HUES48 (cell line): Measurements from ENCODE around the gene FLT1.

Experiments used
- H3K27ac ChIP-seq: one replicate; pipeline ENCODE4 v1.7.0; 2013; ENCODE audit warnings: low read depth, low read length, inconsistent platforms
- H3K27me3 ChIP-seq: 2 replicates; pipeline ENCODE4 v1.6.1; 2013; ENCODE audit warnings: mild to moderate bottlenecking, low read length; ENCODE audit not compliant: control insufficient read depth, insufficient read depth
- H3K36me3 ChIP-seq: 2 replicates; pipeline ENCODE4 v1.6.1; 2013; ENCODE audit warnings: low read length; ENCODE audit not compliant: control insufficient read depth, insufficient read depth
- H3K4me1 ChIP-seq: 2 replicates; pipeline ENCODE4 v1.6.1; 2013; ENCODE audit warnings: mild to moderate bottlenecking, low read length; ENCODE audit not compliant: control insufficient read depth, insufficient read depth
- H3K4me3 ChIP-seq: 2 replicates; pipeline ENCODE4 v1.5.1; 2013; ENCODE audit warnings: mild to moderate bottlenecking, low read depth, low read length
- H3K9ac ChIP-seq: 2 replicates; pipeline ENCODE4 v1.6.1; 2013; ENCODE audit warnings: mild to moderate bottlenecking, low read depth, low read length, moderate library complexity
- H3K9me3 ChIP-seq: 2 replicates; pipeline ENCODE4 v1.6.1; 2013; ENCODE audit warnings: low read length; ENCODE audit not compliant: control insufficient read depth, insufficient read depth

FLT1 gene

DNA sequence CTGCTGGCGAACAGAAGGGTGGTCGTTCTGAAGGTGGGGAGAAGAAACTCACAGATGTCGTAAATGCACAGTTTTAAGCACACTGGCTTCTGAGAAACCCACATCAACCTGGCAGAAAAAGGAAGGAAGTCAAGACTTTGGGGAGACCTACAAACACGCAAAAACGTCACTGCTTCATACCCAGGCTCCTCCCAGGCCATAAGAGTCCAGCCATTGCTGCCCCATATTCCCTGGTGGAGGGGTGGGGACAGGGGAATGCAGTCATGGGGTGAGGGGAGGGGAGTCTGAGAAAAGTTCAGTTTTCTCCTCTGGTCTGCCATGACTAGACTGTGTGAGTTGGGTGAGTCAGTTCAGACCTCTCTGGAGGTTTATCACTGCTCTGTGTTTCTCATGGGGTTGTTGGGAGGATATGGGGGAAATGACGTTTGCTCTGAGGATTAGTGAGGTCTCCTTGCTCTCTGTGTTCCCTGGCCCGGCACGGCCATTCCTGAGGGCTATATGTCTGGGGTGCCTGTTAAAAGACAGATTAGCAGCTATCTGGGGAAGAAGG, 139.0 kb downstream of the FLT1 start:
- Histone ChIP-seq H3K36me3 (peaks cover 6% of the 10 kb centered on the region; the same call in 1 of the 2 replicates), H3K9me3 (no peaks in the 10 kb centered on the region), H3K4me3 (no peak overlapping the region), H3K9ac (no peak overlapping the region), H3K4me1 (peaks cover 41% of the 10 kb centered on the region), H3K27ac (peak overlapping the region; percentile 37), H3K27me3 (no peaks in the 10 kb centered on the region)

DNA sequence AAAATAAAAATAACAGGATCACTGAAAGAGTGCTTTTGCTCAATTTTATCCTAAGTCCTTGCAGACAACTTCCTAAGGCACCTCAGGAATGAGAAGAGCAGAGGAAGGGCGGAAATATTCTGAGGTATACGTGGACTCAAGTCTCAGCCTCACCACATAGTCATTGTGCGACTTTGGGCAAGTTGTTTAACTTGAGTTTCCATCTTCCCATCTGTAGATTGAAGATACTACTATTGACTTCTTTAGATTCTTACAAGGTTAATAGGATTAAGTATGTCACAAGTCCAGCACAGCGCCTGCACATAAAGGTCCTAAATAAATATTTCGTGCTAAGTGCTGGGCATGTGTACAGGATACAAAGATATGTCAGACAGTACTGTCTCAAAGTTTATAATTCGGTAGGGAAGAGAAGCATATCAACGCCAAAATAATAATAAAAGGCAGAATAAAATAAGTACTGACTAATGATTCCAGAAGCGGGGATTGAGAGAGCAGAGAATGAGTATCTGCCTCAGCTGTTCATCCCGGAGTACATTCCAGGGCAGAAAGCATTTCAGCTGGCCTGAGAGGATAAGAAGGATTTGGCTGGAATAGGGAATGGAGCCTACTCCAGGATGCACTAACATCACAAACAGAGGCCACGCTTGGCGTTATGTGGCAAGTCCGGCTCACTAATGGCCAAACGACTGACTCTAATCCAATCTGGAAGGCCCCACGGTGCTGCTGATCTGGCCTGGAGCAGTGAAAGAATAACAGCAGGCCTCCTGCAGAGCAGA, 139.7 kb downstream of the FLT1 start:
- H3K27me3 ChIP-seq = no peaks in the 10 kb centered on the region
- peak overlapping the region; percentile 21 for H3K27ac ChIP-seq
- H3K4me1 ChIP-seq = peaks cover 41% of the 10 kb centered on the region
- H3K9ac ChIP-seq = no peak overlapping the region; the same call in 1 of the 2 replicates
- peaks cover 6% of the 10 kb centered on the region; the same call in 1 of the 2 replicates for H3K36me3 ChIP-seq
- no peaks in the 10 kb centered on the region for H3K9me3 ChIP-seq
- H3K4me3 ChIP-seq = no peak overlapping the region

DNA sequence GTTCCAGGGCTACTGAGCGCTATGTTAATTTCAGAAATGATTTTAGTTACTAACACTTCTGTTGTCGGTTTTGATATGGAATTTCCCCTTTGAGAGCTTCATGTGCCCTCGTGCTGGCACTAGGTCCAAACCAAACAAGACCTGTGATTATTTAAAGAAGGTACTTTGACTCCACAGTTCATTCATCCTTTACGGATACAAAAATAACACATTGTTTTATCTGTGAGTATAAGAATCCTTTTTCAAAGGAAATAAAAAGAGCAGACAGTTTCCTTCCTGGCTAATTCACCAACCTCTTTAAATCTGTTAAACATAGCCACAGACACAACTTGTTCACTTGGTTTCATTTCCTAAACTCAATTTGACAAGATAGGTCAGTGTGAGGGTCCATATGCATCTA, 141.2 kb downstream of the FLT1 start:
- peaks cover 39% of the 10 kb centered on the region for H3K4me1 ChIP-seq
- H3K9ac ChIP-seq = no peak overlapping the region
- H3K36me3 ChIP-seq = peaks cover 6% of the 10 kb centered on the region; the same call in 1 of the 2 replicates
- no peak overlapping the region for H3K27ac ChIP-seq
- H3K27me3 ChIP-seq = no peaks in the 10 kb centered on the region
- no peaks in the 10 kb centered on the region for H3K9me3 ChIP-seq
- H3K4me3 ChIP-seq = no peak overlapping the region

DNA sequence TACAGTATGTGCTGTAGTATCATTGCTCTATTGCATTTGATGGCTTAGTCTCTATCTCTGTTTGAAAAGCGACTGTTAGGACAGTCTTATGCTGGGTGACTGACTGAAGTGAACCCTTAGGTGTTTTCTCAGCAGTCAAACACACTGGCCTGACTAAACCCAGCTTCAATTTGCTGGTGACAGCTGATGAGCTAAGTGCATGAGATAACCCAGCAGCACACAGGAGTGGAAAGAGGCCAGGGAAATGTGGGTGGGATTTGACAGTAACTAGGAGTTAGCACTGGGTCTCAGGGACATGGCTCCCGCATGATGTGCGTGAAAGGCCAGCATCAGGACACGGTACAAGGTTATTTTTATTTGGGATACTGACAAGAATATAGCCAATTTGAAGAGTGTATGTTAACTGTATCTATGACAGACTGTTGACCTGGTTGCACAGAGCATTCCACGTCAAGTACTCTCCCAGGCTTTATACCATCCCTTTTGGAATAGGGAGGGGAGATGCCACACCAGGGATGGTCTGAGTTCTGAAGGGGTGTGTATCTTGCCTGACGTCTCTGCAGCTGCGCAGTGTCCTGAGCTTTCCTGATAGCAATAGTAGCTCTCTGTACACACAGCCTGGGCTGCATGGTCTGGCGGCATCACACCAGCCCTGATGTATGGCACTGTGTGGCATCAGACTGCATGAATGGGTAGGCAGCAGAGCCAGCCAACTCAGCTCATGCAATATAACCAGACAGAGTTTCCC, 144.8 kb downstream of the FLT1 start:
- Histone ChIP-seq H3K27me3 (no peaks in the 10 kb centered on the region), H3K9ac (no peak overlapping the region), H3K4me3 (no peak overlapping the region), H3K9me3 (no peaks in the 10 kb centered on the region), H3K36me3 (peaks cover 3% of the 10 kb centered on the region; the same call in 1 of the 2 replicates), H3K4me1 (peaks cover 12% of the 10 kb centered on the region), H3K27ac (no peak overlapping the region)

DNA sequence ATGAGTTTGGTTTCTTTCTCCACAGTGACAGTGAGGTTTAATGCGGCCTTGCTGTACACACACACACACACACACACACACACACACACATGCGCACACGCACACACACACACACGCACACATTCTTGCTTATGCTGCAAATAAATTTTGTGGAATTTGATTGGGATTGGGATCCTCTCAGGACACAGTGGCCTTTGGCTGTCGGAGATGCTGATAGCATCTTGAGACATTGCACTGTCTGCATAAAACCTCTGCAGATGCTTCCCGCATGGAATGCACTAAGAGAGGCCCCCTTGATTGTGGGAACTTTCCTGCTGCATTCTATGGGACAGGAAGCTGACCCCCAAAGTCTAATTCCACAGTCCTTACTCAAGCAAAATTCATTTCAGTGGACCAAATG, 145.6 kb downstream of the FLT1 start:
- Histone ChIP-seq H3K9ac (no peak overlapping the region), H3K4me3 (no peak overlapping the region), H3K4me1 (peaks cover 12% of the 10 kb centered on the region), H3K27ac (no peak overlapping the region), H3K27me3 (no peaks in the 10 kb centered on the region), H3K36me3 (peaks cover 3% of the 10 kb centered on the region; the same call in 1 of the 2 replicates), H3K9me3 (no peaks in the 10 kb centered on the region)

DNA sequence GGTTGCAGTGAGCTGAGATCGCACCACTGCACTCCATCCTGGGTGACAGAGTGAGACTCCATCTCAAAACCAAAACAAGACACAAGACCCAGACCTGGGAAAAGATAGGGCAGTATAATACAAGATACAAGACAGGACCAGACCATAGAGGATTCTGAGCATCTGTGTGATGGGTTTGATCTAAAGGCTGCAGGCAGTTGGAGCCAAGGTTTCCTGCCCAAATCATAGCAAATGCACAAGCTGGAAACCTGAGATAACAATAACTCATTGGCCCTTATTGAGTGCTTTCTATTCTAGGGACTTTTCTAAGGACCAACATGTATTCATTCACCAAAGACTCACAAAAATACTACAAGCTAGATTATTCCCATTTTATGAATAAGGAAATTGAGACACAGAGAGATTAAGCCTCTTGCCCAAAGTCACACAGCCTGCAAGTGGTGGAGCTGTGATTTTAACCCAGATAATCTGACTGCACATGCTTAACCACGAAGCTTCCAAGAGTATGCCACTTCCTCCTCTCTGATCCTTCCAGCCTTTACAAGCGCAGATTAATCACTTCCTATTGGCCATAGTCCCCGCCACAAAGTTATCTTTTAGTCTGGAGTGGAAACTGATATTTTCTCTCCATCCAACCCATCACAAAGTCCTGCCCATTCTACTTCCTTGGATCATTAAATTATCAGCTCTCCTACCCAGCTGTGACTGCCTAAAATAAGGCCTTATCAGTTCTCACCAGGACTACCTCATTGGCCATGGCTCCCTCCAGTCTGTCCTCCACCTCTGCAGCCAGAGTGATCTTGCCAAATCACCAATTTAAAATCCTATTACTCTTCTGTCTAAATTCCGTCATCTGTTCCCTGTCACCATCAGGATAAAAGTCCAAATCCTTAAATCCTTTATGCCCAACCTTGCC, 147.2 kb downstream of the FLT1 start:
- Histone ChIP-seq H3K4me3 (no peak overlapping the region), H3K27me3 (no peaks in the 10 kb centered on the region), H3K9me3 (no peaks in the 10 kb centered on the region), H3K27ac (no peak overlapping the region), H3K4me1 (peaks cover 12% of the 10 kb centered on the region), H3K36me3 (peaks cover 3% of the 10 kb centered on the region; the same call in 1 of the 2 replicates), H3K9ac (no peak overlapping the region)

DNA sequence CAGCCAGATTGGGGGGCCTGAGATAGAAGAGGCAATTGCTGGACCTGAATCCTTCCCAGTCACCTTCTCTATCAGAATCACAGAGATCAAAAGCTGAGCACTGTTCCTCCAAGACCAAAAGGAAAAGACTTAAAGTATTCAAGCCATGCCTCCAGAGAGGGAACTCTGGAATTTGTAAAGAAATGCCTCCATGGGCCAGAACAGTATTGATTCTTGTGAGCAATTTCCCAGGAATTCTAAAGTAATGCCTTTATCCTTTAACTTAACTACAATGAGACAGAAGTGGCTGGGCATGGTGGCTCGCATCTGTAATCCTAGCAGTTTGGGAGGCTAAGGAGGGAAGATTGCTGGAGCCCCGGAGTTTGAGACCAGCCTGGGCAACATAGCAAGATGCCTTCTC, 148.8 kb downstream of the FLT1 start:
- Histone ChIP-seq H3K9ac (no peak overlapping the region), H3K27ac (peak overlapping the region; percentile 3), H3K4me1 (peaks cover 7% of the 10 kb centered on the region), H3K27me3 (no peaks in the 10 kb centered on the region), H3K36me3 (peaks cover 3% of the 10 kb centered on the region; the same call in 1 of the 2 replicates), H3K9me3 (no peaks in the 10 kb centered on the region), H3K4me3 (no peak overlapping the region)

DNA sequence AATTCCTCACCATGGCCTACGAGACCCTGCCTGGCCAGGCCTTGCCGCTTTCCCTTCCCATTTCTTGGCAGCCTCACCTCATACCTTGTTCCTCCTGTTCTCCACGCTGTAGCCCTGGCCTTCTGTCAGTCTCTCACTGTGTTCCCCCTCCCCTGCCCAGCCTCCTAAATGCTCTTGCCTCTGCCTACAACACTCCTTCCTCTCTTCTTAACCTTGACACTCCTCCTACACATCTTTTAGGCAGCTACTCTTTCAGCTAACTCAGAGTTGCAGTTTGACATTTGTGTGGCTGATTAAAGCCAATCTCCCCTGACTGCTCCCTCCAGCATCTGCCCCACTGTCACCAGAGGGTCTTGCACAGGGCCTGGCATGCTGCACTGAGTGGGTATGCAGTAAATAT, 150.8 kb downstream of the FLT1 start:
- H3K27ac ChIP-seq = no peak overlapping the region
- H3K9ac ChIP-seq = no peak overlapping the region
- no peaks in the 10 kb centered on the region for H3K27me3 ChIP-seq
- no peak overlapping the region for H3K4me3 ChIP-seq
- peaks cover 9% of the 10 kb centered on the region; the same call in 1 of the 2 replicates for H3K36me3 ChIP-seq
- 0 out of 2 replicates have a peak, but pooled peaks cover 5% of the 10 kb centered on the region for H3K4me1 ChIP-seq
- H3K9me3 ChIP-seq = no peaks in the 10 kb centered on the region

DNA sequence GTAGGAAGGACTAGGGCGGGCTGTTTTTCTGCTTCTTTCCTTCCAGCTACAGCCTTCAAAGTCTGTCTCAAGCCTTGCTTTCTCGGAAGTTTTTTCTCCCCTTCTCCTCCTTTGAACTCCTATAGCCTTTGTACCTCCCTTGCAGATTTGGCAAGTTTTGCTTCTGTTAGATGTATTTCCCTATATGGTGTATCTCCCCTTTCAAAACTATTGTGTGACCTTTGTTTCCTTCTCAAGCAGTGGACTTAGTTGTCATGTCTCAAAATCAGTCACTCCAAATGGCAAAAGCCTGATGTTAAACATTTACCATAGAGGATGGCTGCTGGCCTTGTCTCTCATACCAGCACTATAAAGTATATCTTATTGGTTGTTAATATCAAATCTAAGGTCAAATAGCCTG, 152.7 kb downstream of the FLT1 start:
- Histone ChIP-seq H3K9me3 (no peaks in the 10 kb centered on the region), H3K4me1 (0 out of 2 replicates have a peak, but pooled peaks cover 5% of the 10 kb centered on the region), H3K27ac (no peak overlapping the region), H3K27me3 (no peaks in the 10 kb centered on the region), H3K4me3 (no peak overlapping the region), H3K9ac (no peak overlapping the region), H3K36me3 (peaks cover 27% of the 10 kb centered on the region)

DNA sequence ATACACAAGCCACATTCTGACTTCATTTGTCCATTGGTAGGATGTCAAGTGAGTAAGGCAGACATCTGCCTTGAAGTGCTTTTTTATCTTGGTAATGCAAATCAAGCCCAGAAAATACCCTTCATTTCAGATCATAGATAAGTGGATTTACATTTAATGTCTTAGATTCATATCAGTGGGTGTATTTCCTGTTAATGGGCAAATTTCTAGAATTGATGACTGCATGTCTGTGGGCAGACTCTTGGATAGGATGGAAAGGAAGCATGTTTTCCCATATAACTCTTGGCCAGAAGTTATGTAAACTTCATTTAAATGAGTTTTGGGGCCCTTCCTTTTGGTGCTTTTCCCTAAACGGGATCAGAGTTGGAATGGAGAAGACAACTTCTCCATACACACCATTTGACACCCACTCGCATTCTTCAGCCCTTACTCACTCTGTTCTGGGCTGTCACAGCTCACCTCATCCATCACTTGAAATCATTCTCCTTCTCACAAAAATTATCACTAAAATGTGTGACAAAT, 154.6 kb downstream of the FLT1 start:
- Histone ChIP-seq H3K9ac (no peak overlapping the region), H3K4me3 (no peak overlapping the region), H3K9me3 (no peaks in the 10 kb centered on the region), H3K27ac (no peak overlapping the region), H3K4me1 (no peaks in the 10 kb centered on the region), H3K36me3 (peaks cover 31% of the 10 kb centered on the region), H3K27me3 (no peaks in the 10 kb centered on the region)
